ENCODE data around the gene SHMT2. TPM values are rescaled to one million over a fixed set of nuclear protein-coding genes. Genes with fewer than 3 reads are reported as not detected.

The SHMT2 gene
- total and polyA plus RNA-seq, 2 of the 13 experiments (the other 11 are each of a cell fraction or from before 2014, with no cell fraction given): 181 to 393 TPM

DNA sequence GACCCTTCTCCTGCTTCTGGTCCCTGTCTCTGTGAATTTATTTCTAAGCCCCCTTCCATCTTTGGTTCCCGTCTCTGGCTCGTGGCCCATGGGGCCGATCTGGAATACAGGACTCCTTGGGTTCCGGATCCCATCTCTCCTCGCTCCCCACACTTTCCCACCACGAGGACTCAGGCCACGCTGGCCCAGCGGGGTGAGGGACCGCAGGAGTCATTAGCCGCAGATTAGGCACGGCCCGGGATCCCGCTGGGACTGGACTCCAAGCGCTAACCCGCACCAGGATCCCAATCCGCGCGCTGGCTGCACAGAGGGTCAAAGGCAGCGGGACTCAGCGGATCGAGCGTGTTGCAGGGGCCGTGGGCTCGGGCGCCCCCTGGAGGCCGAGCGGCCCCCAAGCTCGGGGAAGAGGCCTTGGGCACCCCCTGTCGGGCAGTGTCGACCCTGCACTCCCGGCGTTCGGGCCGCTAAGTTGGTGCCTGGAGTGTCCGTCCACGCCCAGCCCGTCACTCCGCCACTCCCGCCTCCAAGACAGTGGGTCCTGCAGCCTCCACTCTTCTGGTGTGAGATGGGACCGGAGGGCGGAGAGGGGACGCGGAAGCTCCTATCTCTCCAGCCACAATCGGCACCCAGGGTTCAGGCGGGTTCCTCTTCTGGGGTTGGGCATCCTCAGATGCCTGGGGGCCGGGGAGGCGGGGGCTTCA is 9.5 kb downstream of the SHMT2 start (continued):
- TF ChIP-seq, protein P1, sequence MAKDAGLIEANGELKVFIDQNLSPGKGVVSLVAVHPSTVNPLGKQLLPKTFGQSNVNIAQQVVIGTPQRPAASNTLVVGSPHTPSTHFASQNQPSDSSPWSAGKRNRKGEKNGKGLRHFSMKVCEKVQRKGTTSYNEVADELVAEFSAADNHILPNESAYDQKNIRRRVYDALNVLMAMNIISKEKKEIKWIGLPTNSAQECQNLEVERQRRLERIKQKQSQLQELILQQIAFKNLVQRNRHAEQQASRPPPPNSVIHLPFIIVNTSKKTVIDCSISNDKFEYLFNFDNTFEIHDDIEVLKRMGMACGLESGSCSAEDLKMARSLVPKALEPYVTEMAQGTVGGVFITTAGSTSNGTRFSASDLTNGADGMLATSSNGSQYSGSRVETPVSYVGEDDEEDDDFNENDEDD (CRISPR knock-in tag; IDR thresholded peaks at IDR 0.05; ENCODE audit: borderline replicate concordance): peak; percentile 37; the same call in 1 of the 2 replicates
- no peak for TF ChIP-seq ZNF256 (CRISPR knock-in tag; conservative IDR thresholded peaks at IDR 0.05)
- TF ChIP-seq SRY (CRISPR knock-in tag; IDR thresholded peaks at IDR 0.05): no peak
- TF ChIP-seq, protein P2, sequence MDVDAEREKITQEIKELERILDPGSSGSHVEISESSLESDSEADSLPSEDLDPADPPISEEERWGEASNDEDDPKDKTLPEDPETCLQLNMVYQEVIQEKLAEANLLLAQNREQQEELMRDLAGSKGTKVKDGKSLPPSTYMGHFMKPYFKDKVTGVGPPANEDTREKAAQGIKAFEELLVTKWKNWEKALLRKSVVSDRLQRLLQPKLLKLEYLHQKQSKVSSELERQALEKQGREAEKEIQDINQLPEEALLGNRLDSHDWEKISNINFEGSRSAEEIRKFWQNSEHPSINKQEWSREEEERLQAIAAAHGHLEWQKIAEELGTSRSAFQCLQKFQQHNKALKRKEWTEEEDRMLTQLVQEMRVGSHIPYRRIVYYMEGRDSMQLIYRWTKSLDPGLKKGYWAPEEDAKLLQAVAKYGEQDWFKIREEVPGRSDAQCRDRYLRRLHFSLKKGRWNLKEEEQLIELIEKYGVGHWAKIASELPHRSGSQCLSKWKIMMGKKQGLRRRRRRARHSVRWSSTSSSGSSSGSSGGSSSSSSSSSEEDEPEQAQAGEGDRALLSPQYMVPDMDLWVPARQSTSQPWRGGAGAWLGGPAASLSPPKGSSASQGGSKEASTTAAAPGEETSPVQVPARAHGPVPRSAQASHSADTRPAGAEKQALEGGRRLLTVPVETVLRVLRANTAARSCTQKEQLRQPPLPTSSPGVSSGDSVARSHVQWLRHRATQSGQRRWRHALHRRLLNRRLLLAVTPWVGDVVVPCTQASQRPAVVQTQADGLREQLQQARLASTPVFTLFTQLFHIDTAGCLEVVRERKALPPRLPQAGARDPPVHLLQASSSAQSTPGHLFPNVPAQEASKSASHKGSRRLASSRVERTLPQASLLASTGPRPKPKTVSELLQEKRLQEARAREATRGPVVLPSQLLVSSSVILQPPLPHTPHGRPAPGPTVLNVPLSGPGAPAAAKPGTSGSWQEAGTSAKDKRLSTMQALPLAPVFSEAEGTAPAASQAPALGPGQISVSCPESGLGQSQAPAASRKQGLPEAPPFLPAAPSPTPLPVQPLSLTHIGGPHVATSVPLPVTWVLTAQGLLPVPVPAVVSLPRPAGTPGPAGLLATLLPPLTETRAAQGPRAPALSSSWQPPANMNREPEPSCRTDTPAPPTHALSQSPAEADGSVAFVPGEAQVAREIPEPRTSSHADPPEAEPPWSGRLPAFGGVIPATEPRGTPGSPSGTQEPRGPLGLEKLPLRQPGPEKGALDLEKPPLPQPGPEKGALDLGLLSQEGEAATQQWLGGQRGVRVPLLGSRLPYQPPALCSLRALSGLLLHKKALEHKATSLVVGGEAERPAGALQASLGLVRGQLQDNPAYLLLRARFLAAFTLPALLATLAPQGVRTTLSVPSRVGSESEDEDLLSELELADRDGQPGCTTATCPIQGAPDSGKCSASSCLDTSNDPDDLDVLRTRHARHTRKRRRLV (CRISPR knock-in tag; IDR thresholded peaks at IDR 0.05): 0 out of 2 replicates have a peak, but pooled peaks have one; percentile 57
- TF ChIP-seq ZNF460 (CRISPR knock-in tag; IDR thresholded peaks at IDR 0.05; ENCODE audit: borderline replicate concordance): no peak
- TF ChIP-seq, protein P3, sequence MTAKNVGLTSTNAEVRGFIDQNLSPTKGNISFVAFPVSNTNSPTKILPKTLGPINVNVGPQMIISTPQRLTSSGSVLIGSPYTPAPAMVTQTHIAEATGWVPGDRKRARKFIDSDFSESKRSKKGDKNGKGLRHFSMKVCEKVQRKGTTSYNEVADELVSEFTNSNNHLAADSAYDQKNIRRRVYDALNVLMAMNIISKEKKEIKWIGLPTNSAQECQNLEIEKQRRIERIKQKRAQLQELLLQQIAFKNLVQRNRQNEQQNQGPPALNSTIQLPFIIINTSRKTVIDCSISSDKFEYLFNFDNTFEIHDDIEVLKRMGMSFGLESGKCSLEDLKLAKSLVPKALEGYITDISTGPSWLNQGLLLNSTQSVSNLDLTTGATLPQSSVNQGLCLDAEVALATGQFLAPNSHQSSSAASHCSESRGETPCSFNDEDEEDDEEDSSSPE (CRISPR knock-in tag; IDR thresholded peaks at IDR 0.05): peak; percentile 61
- no peak for TF ChIP-seq IRX3 (CRISPR knock-in tag; IDR thresholded peaks at IDR 0.05; ENCODE audit: borderline replicate concordance, low read depth)
- no peak for TF ChIP-seq TMF1 (CRISPR knock-in tag; IDR thresholded peaks at IDR 0.05; ENCODE audit: low read depth)
- TF ChIP-seq TSC22D2 (CRISPR knock-in tag; IDR thresholded peaks at IDR 0.05; ENCODE audit: borderline replicate concordance): no peak
- TF ChIP-seq, protein P4, sequence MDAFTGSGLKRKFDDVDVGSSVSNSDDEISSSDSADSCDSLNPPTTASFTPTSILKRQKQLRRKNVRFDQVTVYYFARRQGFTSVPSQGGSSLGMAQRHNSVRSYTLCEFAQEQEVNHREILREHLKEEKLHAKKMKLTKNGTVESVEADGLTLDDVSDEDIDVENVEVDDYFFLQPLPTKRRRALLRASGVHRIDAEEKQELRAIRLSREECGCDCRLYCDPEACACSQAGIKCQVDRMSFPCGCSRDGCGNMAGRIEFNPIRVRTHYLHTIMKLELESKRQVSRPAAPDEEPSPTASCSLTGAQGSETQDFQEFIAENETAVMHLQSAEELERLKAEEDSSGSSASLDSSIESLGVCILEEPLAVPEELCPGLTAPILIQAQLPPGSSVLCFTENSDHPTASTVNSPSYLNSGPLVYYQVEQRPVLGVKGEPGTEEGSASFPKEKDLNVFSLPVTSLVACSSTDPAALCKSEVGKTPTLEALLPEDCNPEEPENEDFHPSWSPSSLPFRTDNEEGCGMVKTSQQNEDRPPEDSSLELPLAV (CRISPR knock-in tag; conservative IDR thresholded peaks at IDR 0.05; ENCODE audit: low read depth): no peak
- TF ChIP-seq BRD4 (CRISPR knock-in tag; IDR thresholded peaks at IDR 0.05): no peak
- no peak for TF ChIP-seq RFX3 (CRISPR knock-in tag; IDR thresholded peaks at IDR 0.05)
- TF ChIP-seq ZNF792 (CRISPR knock-in tag; IDR thresholded peaks at IDR 0.05): 0 out of 2 replicates have a peak, but pooled peaks have one; percentile 48
- TF ChIP-seq, protein P5, sequence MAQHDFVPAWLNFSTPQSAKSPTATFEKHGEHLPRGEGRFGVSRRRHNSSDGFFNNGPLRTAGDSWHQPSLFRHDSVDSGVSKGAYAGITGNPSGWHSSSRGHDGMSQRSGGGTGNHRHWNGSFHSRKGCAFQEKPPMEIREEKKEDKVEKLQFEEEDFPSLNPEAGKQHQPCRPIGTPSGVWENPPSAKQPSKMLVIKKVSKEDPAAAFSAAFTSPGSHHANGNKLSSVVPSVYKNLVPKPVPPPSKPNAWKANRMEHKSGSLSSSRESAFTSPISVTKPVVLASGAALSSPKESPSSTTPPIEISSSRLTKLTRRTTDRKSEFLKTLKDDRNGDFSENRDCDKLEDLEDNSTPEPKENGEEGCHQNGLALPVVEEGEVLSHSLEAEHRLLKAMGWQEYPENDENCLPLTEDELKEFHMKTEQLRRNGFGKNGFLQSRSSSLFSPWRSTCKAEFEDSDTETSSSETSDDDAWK (CRISPR knock-in tag; IDR thresholded peaks at IDR 0.05): no peak
- no peak for TF ChIP-seq ZBTB3 (CRISPR knock-in tag; IDR thresholded peaks at IDR 0.05; ENCODE audit: borderline replicate concordance, low read depth)
- no peak for TF ChIP-seq ZNF124 (CRISPR knock-in tag; IDR thresholded peaks at IDR 0.05)
- peak; percentile 74 for TF ChIP-seq DMAP1 (CRISPR knock-in tag; IDR thresholded peaks at IDR 0.05)
- TF ChIP-seq ESRRA (CRISPR knock-in tag; IDR thresholded peaks at IDR 0.05; ENCODE audit: low read depth): no peak
- TF ChIP-seq ARHGAP35 (CRISPR knock-in tag; IDR thresholded peaks at IDR 0.05; ENCODE audit: borderline replicate concordance): no peak
- TF ChIP-seq ZNF577 (CRISPR knock-in tag; IDR thresholded peaks at IDR 0.05; ENCODE audit: borderline replicate concordance, low read depth): no peak

All from HepG2 (cell line).